Fibroblast of skin of abdomen (primary cell): Measurements from ENCODE around the gene TRAF6.

Experiments used
- DNase-seq: peaks from one replicate; pipeline ENCODE4 v3.0.0-alpha.2; 2013

TRAF6 gene

GRCh38 chr11:36456156-36456555, 53.9 kb downstream of the TRAF6 start:
- no peak for DNase-seq

GRCh38 chr11:36455658-36456111, 54.4 kb downstream of the TRAF6 start:
- peak; percentile 99 for DNase-seq

- DNase-seq, result peak; percentile 36
These were observed 55.0 kb downstream of the TRAF6 start for GRCh38 chr11:36454941-36455631.

GRCh38 chr11:36454551-36454940, 55.5 kb downstream of the TRAF6 start:
- DNase-seq, result no peak

- no peak for DNase-seq
These were observed 56.4 kb downstream of the TRAF6 start for GRCh38 chr11:36453678-36454077.

- DNase-seq, result no peak
These were observed 57.1 kb downstream of the TRAF6 start for GRCh38 chr11:36452961-36453360.

GRCh38 chr11:36452236-36452940, 57.7 kb downstream of the TRAF6 start:
- DNase-seq, result peak; percentile 44

GRCh38 chr11:36451681-36452080, 58.4 kb downstream of the TRAF6 start:
- DNase-seq, result no peak

GRCh38 chr11:36451045-36451444, 59.0 kb downstream of the TRAF6 start:
- DNase-seq, result no peak

GRCh38 chr11:36450110-36450572, 59.9 kb downstream of the TRAF6 start:
- no peak for DNase-seq

GRCh38 chr11:36449561-36450096, 60.4 kb downstream of the TRAF6 start:
- no peak for DNase-seq

GRCh38 chr11:36447947-36448346, 62.1 kb downstream of the TRAF6 start:
- DNase-seq, result no peak

GRCh38 chr11:36447514-36447913, 62.6 kb downstream of the TRAF6 start:
- peak; percentile 40 for DNase-seq

GRCh38 chr11:36446135-36446534, 63.9 kb downstream of the TRAF6 start:
- no peak for DNase-seq

- DNase-seq, result no peak
These were observed 66.4 kb downstream of the TRAF6 start for GRCh38 chr11:36443661-36444060.

GRCh38 chr11:36441610-36442208, 68.4 kb downstream of the TRAF6 start:
- DNase-seq, result no peak

GRCh38 chr11:36438126-36438525, 71.9 kb downstream of the TRAF6 start:
- DNase-seq, result no peak

GRCh38 chr11:36437413-36437812, 72.7 kb downstream of the TRAF6 start:
- DNase-seq, result no peak
